Activated naive CD4-positive, alpha-beta T cell treated with anti-CD3 and anti-CD28 coated beads for 36 hours (primary cell): Measurements from ENCODE around the gene SLC1A7. TPM values are rescaled to one million over a fixed set of nuclear protein-coding genes. Genes with fewer than 3 reads are reported as not detected.

Source experiments
- CTCF ChIA-PET: fragments of 350-600 bp; sonication (Branson Sonifier 250); formaldehyde crosslinking; loops from one replicate; lab custom pipeline; 2021; ENCODE audit warnings: antibody characterized with exemption; lab: Charles Lee
- DNase-seq: peaks from one replicate; pipeline ENCODE4 v3.0.0-alpha.2; 2020
- H3K27ac Mint-ChIP-seq: one replicate; pipeline ENCODE4 v1.8.0; 2021; ENCODE audit warnings: mild to moderate bottlenecking, mixed read lengths
- H3K27me3 Mint-ChIP-seq: one replicate; pipeline ENCODE4 v1.8.0; 2021; ENCODE audit warnings: low read depth, mixed read lengths
- H3K36me3 Mint-ChIP-seq: one replicate; pipeline ENCODE4 v1.8.0; 2021; ENCODE audit warnings: low read depth, mixed read lengths
- H3K4me1 Mint-ChIP-seq: one replicate; pipeline ENCODE4 v1.8.0; 2021; ENCODE audit warnings: low read depth, mixed read lengths
- H3K4me3 Mint-ChIP-seq: one replicate; pipeline ENCODE4 v1.8.0; 2021; ENCODE audit warnings: mild to moderate bottlenecking, moderate library complexity, mixed read lengths
- H3K9me3 Mint-ChIP-seq: one replicate; pipeline ENCODE4 v1.8.0; 2021; ENCODE audit warnings: mixed read lengths
- intact Hi-C: fragments of 100-400 bp; cut with micrococcal nuclease; formaldehyde crosslinking; loops from one replicate; pipeline ENCODE4 v1.15.1; 2023
- total RNA-seq, 2 experiments: library from RNA; stranded (reverse); gene quantifications; one replicate each; pipeline ENCODE4 v1.2.3, GENCODE V29; 2021

Gene SLC1A7
- total RNA-seq, 2 experiments from 2014 or later: not detected

- Mint-ChIP-seq H3K4me3 (no peak overlapping the region), H3K27me3 (no peaks in the 10 kb centered on the region), H3K9me3 (no peaks in the 10 kb centered on the region), H3K4me1 (peaks cover 25% of the 10 kb centered on the region), H3K27ac (no peak overlapping the region), H3K36me3 (no peaks in the 10 kb centered on the region)
- DNase-seq: peak; percentile 15
- CTCF ChIA-PET: no interaction called here
- intact Hi-C loops: loop anchor here (5.0 kb wide), 1 partner anchor 71 kb away; no protein-coding TSS in a partner anchor
These were observed 31.3 kb downstream of the SLC1A7 start for GRCh38 chr1:53111073-53111556.

DNA sequence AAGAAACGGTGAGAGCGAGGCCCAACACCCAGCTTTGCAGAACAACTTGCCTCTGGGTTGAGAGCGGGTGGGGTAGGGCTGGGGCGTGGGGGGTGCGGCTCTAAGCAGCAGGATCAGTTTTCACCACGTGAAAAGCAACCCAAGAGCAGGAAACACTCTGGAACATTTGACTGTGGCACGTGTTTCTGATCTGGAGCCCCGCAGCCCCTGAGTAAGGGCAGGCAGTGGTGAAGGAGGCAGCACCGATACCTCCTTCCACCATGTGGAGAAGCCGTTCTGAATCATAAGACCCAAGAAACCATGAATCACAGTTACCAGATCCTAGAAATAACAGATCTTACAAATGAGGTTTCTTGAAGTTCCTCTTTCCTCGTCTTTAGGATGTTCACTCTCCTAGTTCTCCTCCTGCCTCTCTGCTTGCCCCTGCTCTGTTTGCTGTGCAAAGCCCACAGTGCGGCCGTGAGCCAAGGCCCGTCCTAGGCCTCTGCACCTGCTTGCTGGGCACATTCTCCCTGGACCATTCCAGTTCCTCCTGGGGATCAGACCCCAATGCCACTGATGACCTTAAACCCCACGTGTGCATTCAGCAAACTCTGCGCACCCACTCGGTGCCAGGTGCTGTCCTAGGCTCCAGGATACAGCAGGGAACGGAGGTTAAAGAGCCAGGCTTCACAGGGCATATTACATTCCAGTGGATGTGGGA lies 31.9 kb downstream of the SLC1A7 start:
- H3K4me3 Mint-ChIP-seq: no peak overlapping the region
- H3K4me1 Mint-ChIP-seq: peaks cover 25% of the 10 kb centered on the region
- intact Hi-C loops: loop anchor here (5.0 kb wide), 1 partner anchor 72 kb away; no protein-coding TSS in a partner anchor
- H3K27me3 Mint-ChIP-seq: no peaks in the 10 kb centered on the region
- H3K9me3 Mint-ChIP-seq: no peaks in the 10 kb centered on the region
- no peaks in the 10 kb centered on the region for H3K36me3 Mint-ChIP-seq
- no peak overlapping the region for H3K27ac Mint-ChIP-seq
- DNase-seq: peak; percentile 30
- CTCF ChIA-PET: no interaction called here

DNA sequence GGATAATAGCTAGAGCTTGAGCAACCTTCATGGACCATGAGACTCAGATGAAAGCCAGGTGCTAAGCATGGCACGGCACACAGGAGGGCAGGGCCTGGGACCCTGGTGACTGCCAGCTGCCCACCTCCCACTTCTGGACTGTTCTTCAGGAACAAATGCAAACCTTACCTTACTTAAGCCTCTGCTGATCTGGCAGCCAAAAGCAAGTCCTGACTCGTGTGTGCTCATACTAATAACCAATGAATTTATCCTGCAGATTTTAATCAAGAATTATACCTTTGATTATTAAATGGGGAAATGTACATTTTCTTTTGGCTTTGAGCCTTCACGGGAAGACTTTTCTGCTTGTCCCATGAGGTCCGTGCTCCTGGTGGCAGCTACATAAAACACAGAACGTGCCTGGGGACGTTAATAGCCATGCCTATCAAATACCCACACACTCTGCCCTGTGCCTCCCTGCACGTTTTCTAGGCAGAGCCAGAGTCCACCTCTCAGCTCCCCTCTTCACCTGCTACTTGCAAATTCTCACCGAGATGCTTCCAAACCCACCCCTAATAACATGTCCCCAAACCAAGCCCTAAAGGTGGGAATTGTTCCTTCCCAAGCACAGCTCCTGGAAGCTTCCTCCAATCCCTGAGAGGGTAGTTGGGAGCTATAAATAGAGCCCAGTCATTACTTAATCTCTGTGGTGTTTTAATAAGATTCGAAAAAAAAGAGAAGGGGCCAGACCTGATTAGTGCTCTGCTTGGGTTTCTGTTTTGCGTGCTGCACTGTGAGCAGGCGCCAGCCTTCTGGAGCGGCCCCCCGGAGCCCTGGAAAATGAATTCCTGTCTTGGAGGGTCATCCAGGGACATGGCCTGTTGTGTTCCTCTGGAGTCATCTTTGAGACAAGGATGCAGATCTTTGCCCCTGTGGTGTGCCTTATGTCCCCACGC lies 33.5 kb downstream of the SLC1A7 start:
- no peak overlapping the region for H3K4me3 Mint-ChIP-seq
- CTCF ChIA-PET: no interaction called here
- no peaks in the 10 kb centered on the region for H3K9me3 Mint-ChIP-seq
- intact Hi-C loops: no loop called here
- H3K27ac Mint-ChIP-seq: no peak overlapping the region
- H3K36me3 Mint-ChIP-seq: no peaks in the 10 kb centered on the region
- no peak for DNase-seq
- H3K4me1 Mint-ChIP-seq: peaks cover 25% of the 10 kb centered on the region
- H3K27me3 Mint-ChIP-seq: no peaks in the 10 kb centered on the region

- H3K36me3 Mint-ChIP-seq: no peaks in the 10 kb centered on the region
- peaks cover 25% of the 10 kb centered on the region for H3K4me1 Mint-ChIP-seq
- CTCF ChIA-PET: interaction anchor here (1.4 kb wide), 1 partner anchor 73 kb away, joined by 4 read pairs; no protein-coding TSS in a partner anchor
- intact Hi-C loops: no loop called here
- H3K4me3 Mint-ChIP-seq: no peak overlapping the region
- H3K9me3 Mint-ChIP-seq: no peaks in the 10 kb centered on the region
- DNase-seq: no peak
- H3K27ac Mint-ChIP-seq: no peak overlapping the region
- no peaks in the 10 kb centered on the region for H3K27me3 Mint-ChIP-seq
These were observed 34.7 kb downstream of the SLC1A7 start for GRCh38 chr1:53107570-53108322.

DNA sequence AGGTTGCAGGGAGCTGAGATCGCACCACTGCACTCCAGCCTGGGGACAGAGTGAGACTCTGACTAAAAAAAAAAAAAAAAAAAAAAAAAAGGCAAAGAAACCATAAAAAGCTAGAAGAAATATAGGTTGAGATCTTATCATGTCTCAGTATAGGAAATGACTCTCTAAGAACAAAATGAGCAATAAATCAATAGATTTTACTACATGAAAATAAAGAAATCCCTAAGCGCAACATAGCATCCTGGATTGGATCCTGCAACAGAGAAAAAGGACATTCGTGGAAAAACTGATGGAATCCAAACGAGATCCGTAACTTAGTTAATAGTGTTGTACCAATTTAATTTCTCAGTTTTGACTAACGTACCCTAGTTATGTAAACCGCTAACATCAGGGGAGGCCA lies 35.3 kb downstream of the SLC1A7 start:
- Mint-ChIP-seq H3K27ac (no peak overlapping the region), H3K9me3 (no peaks in the 10 kb centered on the region), H3K4me1 (peaks cover 25% of the 10 kb centered on the region), H3K27me3 (no peaks in the 10 kb centered on the region), H3K4me3 (no peak overlapping the region), H3K36me3 (no peaks in the 10 kb centered on the region)
- no peak for DNase-seq
- intact Hi-C loops: no loop called here
- CTCF ChIA-PET: interaction anchor here (0.6 to 1.4 kb wide), 2 partner anchors 18 to 74 kb away, joined by 4 read pairs; no protein-coding TSS in a partner anchor

- H3K36me3 Mint-ChIP-seq: no peaks in the 10 kb centered on the region
- H3K27ac Mint-ChIP-seq: no peak overlapping the region
- no peaks in the 10 kb centered on the region for H3K9me3 Mint-ChIP-seq
- CTCF ChIA-PET: no interaction called here
- no peaks in the 10 kb centered on the region for H3K27me3 Mint-ChIP-seq
- peaks cover 10% of the 10 kb centered on the region for H3K4me1 Mint-ChIP-seq
- intact Hi-C loops: no loop called here
- no peak for DNase-seq
- no peak overlapping the region for H3K4me3 Mint-ChIP-seq
These were observed 38.0 kb downstream of the SLC1A7 start for GRCh38 chr1:53104289-53104913.

GRCh38 chr1:53094533-53094919 lies 47.9 kb downstream of the SLC1A7 start:
- Mint-ChIP-seq H3K27ac (no peak overlapping the region), H3K27me3 (no peaks in the 10 kb centered on the region), H3K9me3 (no peaks in the 10 kb centered on the region), H3K4me3 (no peak overlapping the region), H3K36me3 (no peaks in the 10 kb centered on the region), H3K4me1 (no peaks in the 10 kb centered on the region)
- intact Hi-C loops: no loop called here
- no peak for DNase-seq
- CTCF ChIA-PET: no interaction called here

DNA sequence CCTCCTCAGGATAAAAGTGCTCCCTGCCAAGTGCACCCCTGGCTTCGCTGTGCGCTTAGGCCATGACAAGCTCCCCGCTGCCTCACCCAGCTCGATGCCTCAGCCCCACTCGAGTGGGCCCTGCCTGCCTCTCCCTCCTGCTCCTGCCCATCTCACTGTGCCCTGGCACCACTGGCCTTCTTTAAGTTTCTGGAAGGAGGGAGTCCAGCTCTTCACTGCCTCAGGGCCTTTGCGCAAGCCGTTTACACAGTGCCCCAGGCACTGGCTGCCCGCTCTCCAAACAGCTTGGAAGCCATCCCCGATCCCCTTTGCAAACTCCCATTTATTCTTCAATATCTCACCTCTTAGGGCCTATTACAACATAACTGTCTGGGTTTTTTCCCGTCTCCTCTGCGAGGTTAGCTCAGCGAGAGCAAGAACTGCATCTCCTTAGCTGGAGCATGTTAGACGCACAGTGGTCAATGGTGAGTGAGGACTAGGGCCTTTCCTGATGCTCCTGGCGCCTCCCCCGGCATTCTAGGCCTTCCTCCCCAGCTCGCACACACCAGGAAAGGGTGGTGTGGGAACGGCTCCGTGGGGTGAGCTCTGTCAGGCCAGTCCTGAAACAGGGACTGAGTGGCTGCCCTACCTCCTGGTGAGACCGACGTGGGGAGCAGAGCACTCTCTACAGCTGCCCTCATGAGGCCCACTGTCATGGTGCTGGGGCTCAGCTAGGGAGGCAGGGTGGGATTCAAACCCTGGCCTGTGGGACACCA lies 48.5 kb downstream of the SLC1A7 start:
- Mint-ChIP-seq H3K4me3 (no peak overlapping the region), H3K27me3 (no peaks in the 10 kb centered on the region), H3K36me3 (no peaks in the 10 kb centered on the region), H3K27ac (no peak overlapping the region), H3K9me3 (no peaks in the 10 kb centered on the region), H3K4me1 (no peaks in the 10 kb centered on the region)
- CTCF ChIA-PET: no interaction called here
- no peak for DNase-seq
- intact Hi-C loops: no loop called here

DNA sequence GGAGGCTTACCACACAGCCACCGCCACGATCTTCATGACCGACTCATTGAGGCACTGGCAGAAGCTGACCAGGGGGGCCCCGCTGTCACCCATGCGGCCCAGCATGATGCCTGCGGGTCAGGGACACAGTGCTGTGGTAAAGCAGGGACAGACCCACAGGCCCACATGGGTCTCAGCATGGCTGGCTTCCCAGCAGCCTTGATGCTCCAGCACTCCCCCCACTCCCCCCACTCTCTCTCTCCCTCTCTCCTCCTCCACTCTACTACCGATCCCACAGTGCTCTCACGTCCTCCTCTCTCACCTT lies 49.0 kb downstream of the SLC1A7 start:
- intact Hi-C loops: no loop called here
- H3K27me3 Mint-ChIP-seq: no peaks in the 10 kb centered on the region
- no peaks in the 10 kb centered on the region for H3K9me3 Mint-ChIP-seq
- no peak overlapping the region for H3K27ac Mint-ChIP-seq
- H3K4me1 Mint-ChIP-seq: no peaks in the 10 kb centered on the region
- no peak overlapping the region for H3K4me3 Mint-ChIP-seq
- CTCF ChIA-PET: no interaction called here
- H3K36me3 Mint-ChIP-seq: no peaks in the 10 kb centered on the region
- no peak for DNase-seq

DNA sequence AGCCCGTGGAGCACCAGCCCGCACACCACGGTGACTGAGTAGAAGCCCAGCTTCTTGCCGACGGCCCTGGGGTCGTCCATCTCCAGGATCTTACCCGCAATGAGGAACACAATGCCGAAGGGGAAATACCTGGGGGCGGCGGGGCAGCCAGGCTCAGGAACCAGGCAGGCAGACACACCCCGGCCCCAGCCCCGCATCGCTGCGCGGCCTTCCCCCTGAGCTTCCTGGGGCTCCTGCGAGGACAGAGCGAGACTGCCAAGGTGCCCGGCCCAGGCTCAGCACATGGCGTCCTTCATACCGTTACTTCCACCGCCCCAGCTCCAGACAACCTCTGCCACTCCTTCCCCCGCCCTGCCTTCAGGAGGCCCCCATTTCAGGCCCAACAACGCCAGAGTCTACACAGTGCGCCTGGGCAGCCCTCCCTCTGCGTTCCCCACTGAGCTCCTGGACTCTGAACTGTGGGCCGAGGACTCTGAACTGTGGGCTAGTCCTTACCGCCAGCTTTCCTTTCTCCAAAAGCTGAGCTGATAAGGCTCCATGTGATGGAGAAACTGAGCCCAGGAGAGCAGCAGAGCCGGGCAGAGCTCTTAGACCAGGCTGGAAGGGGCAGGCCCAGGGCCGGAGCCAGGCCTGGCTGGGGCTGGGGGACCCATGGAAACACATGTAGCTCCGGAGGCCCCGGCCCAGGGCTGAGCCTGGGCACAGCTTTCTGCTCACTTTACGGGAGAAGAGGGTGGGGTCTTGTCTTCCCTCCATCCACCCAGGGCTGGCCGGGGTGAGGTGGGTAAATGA lies 49.6 kb downstream of the SLC1A7 start:
- Mint-ChIP-seq H3K4me1 (no peaks in the 10 kb centered on the region), H3K4me3 (no peak overlapping the region), H3K27ac (no peak overlapping the region), H3K9me3 (no peaks in the 10 kb centered on the region), H3K27me3 (no peaks in the 10 kb centered on the region), H3K36me3 (no peaks in the 10 kb centered on the region)
- DNase-seq: no peak
- CTCF ChIA-PET: interaction anchor here (0.8 kb wide), 1 partner anchor 87 kb away, joined by 3 read pairs; no protein-coding TSS in a partner anchor
- intact Hi-C loops: no loop called here
